GM18499 (cell line): ENCODE data around the gene OR13C9.
"Not testable (repeated sequence)": the region's sequence is repeated elsewhere in the genome, so short reads cannot be mapped to it uniquely, and the experiment has no call there.

Source experiments
- ATAC-seq: cut with Tn5 transposase; IDR thresholded peaks from one replicate; pipeline ENCODE4 v1.9.1; 2021; ENCODE audit warnings: moderate number of reproducible peaks; ENCODE audit not compliant: insufficient read depth, unreplicated experiment

OR13C9 gene

GRCh38 chr9:104618104-104618503, at the start of gene OR13C9:
Gene OR13C9 (minus strand): TSS chr9:104618204. CDS start chr9:104618204, 0 bp downstream.
- ATAC-seq = no peak

- no peak for ATAC-seq
Observed at GRCh38 chr9:104658496-104659195, 40.6 kb upstream of the OR13C9 start.

GRCh38 chr9:104635456-104635855, 17.5 kb upstream of the OR13C9 start:
- ATAC-seq = no peak

GRCh38 chr9:104633976-104634520, 16.0 kb upstream of the OR13C9 start:
- ATAC-seq = no peak

GRCh38 chr9:104625964-104626363, 8.0 kb upstream of the OR13C9 start:
- not testable (repeated sequence) for ATAC-seq

- ATAC-seq = no peak
Observed at GRCh38 chr9:104617418-104617817, 586 bp downstream of the OR13C9 start.

GRCh38 chr9:104611213-104611612, 6.8 kb downstream of the OR13C9 start:
- ATAC-seq = no peak

- no peak for ATAC-seq
Observed at GRCh38 chr9:104608336-104608735, 9.7 kb downstream of the OR13C9 start.

- ATAC-seq = no peak
Observed at GRCh38 chr9:104606152-104606551, 11.9 kb downstream of the OR13C9 start.

GRCh38 chr9:104605527-104605926, 12.5 kb downstream of the OR13C9 start, which contains the start of gene OR13C2:
Gene OR13C2 (minus strand): TSS chr9:104605627. CDS start chr9:104605627, 0 bp downstream.
- not testable (repeated sequence) for ATAC-seq

GRCh38 chr9:104604801-104605200, 13.2 kb downstream of the OR13C9 start:
- no peak for ATAC-seq

GRCh38 chr9:104599313-104599712, 18.7 kb downstream of the OR13C9 start, which contains the start of gene OR13C5:
Gene OR13C5 (minus strand): TSS chr9:104599413. CDS start chr9:104599413, 0 bp downstream.
- not testable (repeated sequence) for ATAC-seq

- ATAC-seq = not testable (repeated sequence)
Observed at GRCh38 chr9:104598749-104599148, 19.3 kb downstream of the OR13C9 start.

- no peak for ATAC-seq
Observed at GRCh38 chr9:104589626-104590025, 28.4 kb downstream of the OR13C9 start.

GRCh38 chr9:104586496-104587180, 31.4 kb downstream of the OR13C9 start:
- no peak for ATAC-seq

GRCh38 chr9:104580562-104580961, 37.4 kb downstream of the OR13C9 start:
- ATAC-seq = no peak

GRCh38 chr9:104577263-104577662, 40.7 kb downstream of the OR13C9 start:
- ATAC-seq = no peak

GRCh38 chr9:104575456-104575855, 42.5 kb downstream of the OR13C9 start:
- no peak for ATAC-seq

GRCh38 chr9:104572612-104573011, 45.4 kb downstream of the OR13C9 start:
- no peak for ATAC-seq

GRCh38 chr9:104568868-104569267, 49.1 kb downstream of the OR13C9 start, which contains the start of gene OR13C8:
Gene OR13C8 (plus strand): TSS chr9:104569168. CDS start chr9:104569168, 0 bp downstream.
- no peak for ATAC-seq
